NCI-H526 treated with DMSO at 0.1 percent for 48 hours (cell line): ENCODE data around the gene ELL.
"Not testable (repeated sequence)": the region's sequence is repeated elsewhere in the genome, so short reads cannot be mapped to it uniquely, and the experiment has no call there.

Source experiments
- DNase-seq: peaks from one replicate; lab custom pipeline; 2025; lab: John Stamatoyannopoulos, UW

ELL gene

GRCh38 chr19:18521692-18522123 lies at the start of gene ELL:
Gene ELL, minus strand, starts transcription at chr19:18522070. Its CDS starts 15 bp downstream, at chr19:18522055.
- DNase-seq: no peak

GRCh38 chr19:18568367-18568766 lies 46.5 kb upstream of the ELL start:
- no peak for DNase-seq

DNA sequence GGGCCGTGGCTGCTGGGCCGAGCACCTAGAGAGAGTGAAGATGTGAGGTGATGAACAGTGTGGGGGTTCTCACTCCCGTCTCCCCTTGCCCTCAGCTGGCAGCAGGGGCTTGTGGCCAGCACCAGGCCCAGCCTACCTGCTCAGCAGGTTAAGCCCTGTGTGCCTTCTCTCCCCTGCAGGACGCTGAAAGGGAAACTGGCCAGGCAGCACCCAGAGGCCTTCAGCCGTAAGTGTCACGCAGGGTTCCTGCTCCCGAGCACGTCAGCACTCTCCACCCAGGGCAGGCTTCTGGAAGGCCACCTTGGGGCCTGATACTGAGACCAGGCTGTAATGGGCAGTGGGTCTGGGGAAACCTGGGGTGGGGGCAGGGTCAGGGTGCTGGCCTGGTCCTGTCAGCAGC lies 45.1 kb upstream of the ELL start:
- DNase-seq: no peak

DNA sequence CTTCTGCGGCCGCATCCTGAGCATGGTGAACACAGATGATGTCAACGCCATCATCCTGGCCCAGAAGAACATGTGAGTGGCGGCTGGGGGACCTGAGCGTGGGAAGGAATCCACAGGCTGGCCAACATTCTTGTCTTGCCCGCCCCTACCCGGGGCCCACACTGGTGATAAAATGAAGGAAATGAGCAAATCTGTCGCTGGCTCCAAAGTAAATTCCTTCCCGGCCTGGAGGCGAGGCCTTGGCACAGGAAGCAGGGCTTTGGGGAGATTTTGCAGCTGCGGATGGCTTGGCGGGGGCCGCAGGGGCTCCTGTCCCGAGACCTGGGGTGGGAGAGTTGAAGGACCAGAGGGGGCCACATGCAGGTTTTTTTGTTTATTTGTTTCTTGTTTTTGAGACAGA lies 40.2 kb upstream of the ELL start:
- no peak for DNase-seq

DNA sequence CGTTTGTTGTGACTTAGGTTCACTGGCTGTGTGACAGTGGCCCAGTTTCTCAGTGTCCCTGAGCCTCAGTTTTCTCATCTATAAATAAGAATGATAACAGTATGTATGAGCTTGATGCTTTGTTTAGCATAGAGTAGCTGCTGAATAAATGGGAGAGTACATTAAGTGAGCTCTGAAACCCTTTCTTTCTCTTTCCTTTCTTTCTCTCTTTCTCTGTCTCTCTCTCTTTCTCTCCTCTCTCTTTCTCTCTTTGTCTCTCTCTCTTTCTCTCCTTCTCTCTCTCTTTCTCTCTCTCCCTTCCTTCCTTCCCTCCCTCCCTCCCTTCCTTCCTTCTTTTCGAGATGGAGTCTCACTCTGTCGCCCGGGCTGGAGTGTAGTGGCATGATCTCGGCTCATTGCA lies 37.8 kb upstream of the ELL start:
- no peak for DNase-seq

- no peak for DNase-seq
Observed at GRCh38 chr19:18558604-18559003, 36.7 kb upstream of the ELL start.

GRCh38 chr19:18558202-18558555 lies 36.3 kb upstream of the ELL start:
- no peak for DNase-seq

GRCh38 chr19:18557411-18558201 lies 35.7 kb upstream of the ELL start, which contains the start of gene KXD1:
Gene KXD1, plus strand, starts transcription at chr19:18557870. Its CDS starts 4,187 bp downstream, at chr19:18562057.
- peak; percentile 82 for DNase-seq

DNA sequence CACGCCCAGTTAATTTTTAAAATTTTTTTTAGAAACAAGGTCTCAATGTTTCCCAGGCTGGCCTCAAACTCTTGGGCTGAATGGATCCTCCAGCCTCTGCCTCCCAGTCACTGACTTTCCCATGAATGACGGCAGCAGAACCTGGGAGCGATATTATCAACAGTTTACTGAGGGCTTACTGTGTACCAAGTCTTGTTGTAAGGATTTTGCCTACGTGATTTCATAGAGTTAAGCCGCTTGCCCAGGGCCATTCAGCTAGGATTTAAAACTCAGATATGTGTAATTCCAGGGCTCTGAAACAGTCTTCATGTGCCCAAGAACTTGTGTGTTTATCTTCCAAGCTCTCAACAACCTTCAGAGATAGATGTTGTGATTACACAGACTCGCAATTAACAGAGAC lies 29.8 kb upstream of the ELL start:
- DNase-seq: no peak

GRCh38 chr19:18543814-18544475 lies 22.1 kb upstream of the ELL start:
- peak; percentile 24 for DNase-seq

- DNase-seq: peak; percentile 31
Observed at GRCh38 chr19:18542941-18543813, 21.3 kb upstream of the ELL start, which contains the start of gene FKBP8. Gene FKBP8, minus strand, starts transcription at chr19:18543573. Its CDS starts 1,603 bp downstream, at chr19:18541970.

- DNase-seq: no peak
Observed at GRCh38 chr19:18541992-18542940, 20.4 kb upstream of the ELL start.

- DNase-seq: no peak
Observed at GRCh38 chr19:18541258-18541991, 19.6 kb upstream of the ELL start.

DNA sequence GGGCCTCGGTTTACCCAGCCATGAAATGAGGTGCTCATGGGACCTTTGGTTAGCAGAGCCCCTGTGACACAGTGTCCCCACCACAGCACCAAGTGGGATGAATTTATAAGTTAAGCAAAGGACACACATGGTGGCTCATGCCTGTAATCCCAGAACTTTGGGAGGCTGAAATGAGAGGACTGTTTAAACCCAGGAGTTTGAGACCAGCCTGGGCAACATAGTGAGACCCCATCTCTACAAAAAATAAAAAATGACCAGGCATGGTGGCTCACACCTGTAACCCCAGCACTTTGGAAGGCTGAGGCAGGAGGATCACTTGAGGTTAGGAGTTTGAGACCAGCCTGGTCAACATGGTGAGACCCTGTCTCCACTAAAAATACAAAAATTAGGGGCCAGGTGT lies 18.3 kb upstream of the ELL start:
- not testable (repeated sequence) for DNase-seq

DNA sequence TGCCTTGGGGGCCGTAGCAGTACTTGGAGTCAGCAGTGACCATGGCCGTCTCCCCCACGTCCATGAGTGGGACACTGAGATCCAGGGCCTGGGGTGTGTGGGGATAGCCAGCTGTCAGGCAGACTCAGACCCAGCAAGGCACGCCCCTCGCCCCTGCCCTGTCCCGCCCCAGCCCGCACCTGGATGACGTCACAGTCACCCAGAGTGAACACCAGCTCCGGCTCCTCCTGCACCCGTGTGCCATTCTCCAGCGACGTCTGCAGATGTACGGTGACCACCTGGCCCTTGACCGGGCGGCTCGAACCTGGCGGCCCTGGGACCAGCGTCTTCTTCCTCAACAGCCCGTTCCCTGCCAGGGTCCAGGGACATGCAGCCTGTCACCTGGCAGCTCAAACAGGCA lies 17.5 kb upstream of the ELL start:
- no peak for DNase-seq

- no peak for DNase-seq
Observed at GRCh38 chr19:18538115-18538514, 16.2 kb upstream of the ELL start.

DNA sequence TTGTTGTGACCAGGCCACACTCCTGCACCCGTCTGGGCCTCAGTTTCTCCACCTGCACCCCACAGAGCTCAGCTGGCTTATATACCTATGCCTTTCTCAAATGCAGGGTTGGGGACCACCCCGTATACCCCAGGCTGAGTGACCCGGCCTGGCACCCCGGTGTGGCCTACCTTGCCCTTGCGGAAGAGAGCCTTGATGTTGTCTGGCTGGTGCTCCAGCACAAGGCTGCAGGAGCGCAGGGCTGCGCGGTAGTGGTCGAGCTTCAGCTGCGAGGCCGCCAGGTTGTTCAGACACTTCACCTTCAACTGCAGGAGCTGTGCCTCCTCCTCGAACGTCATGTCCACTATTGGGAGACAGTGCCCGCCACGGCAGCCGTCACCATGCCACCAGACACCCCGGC lies 15.6 kb upstream of the ELL start:
- DNase-seq: no peak

DNA sequence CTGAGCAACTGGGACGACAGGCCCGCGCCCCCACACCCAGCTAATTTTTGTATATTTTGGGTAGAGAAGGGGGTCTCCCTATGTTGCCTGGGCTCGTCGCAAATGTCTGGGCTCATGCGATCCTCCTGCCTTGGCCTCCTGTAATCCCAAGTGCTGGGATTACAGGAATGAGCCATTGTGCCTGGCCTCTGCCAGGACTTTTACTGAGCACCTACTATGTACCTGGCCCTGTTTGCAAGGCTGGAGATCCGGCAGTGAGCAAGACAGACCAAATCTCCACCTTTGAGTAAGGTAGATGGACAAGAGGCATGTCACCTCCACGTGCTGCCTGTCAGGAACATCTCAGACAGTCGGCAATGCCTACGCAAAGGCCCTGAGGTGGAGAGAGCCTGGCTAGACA lies 14.6 kb upstream of the ELL start:
- no peak for DNase-seq

DNA sequence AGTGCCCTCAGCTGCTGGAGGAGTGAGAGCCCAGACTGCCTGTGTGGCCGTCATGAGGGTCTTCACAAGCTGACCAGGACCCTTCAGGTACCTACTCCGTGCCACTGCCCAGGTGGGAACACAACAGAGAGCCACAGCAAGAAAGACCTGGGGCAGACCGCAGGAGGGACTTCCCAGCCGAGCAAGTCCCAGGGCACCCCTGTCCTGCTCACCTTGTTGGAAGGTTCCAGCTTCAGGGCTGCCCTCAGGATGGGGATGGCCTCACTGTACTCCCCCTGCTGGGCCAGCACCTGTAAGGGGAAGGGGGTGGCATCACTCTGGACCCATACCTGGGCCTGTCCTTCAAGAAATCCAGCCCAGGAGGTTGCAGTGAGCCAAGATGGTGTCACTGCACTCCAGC lies 11.2 kb upstream of the ELL start:
- DNase-seq: no peak

DNA sequence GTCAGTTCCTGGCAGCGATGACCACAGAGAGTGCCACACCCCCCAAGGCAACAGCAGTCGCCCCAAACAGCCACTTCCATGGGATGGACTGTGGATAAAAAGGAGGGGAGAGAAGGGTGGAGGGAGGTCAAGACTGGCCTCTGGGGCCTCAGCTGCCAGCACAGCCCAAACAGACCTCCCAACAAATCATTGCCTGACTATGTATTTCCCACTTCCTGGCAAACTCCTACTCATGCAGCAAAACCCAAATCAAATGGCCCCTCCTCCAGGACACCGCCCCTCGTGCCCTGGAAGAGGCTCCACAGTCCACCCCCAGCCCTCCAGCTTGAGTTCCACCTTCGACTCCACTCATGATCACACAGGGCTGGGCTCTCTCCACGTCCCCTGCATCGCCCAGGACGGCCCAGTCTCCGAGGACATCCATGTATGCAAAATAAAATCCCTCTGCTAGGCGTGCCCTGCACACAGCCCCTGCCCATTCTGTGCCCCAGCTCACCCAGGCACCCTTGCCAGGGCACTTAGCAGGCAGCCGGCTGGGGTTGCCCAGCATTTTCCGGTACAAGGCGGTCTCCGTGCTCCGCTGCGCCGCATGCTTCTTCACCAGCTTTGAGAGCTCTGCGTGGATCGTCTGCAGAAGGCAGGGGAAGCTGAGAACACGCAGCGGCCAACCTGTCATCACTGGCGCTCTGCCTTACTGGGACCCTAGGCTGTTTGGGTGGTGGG lies 10.5 kb upstream of the ELL start:
- DNase-seq: no peak
